ENCODE measurements around the gene ZNF219. TPM values are rescaled to one million over a fixed set of nuclear protein-coding genes. Genes with fewer than 3 reads are reported as not detected.

The ZNF219 gene
- total RNA-seq, 2 experiments from 2014 or later, result 9.8 to 15.5 TPM

GRCh38 chr14:21095430-21096205 is 2.8 kb downstream of the ZNF219 start:
- no peak for DNase-seq (ENCODE audit: low spot score)
- Histone ChIP-seq H2AFZ (ENCODE audit: low read length) (no peak overlapping the region), H3K9me2 (ENCODE audit: insufficient read depth, low read length) (no peaks in the 10 kb centered on the region), H3K79me2 (ENCODE audit: insufficient read depth, low read depth, low read length) (no peaks in the 10 kb centered on the region), H3K36me3 (ENCODE audit: insufficient read depth, low read length) (no peaks in the 10 kb centered on the region), H3K4me1 (ENCODE audit: insufficient read depth, low read length, poor library complexity, severe bottlenecking) (peaks cover 29% of the 10 kb centered on the region), H3K9me3 (ENCODE audit: low read length) (no peaks in the 10 kb centered on the region), H3K4me2 (ENCODE audit: low read length) (no peak overlapping the region), H4K20me1 (ENCODE audit: insufficient read depth, low read length) (no peaks in the 10 kb centered on the region; the same call in 1 of the 2 replicates), H3K27ac (ENCODE audit: low read depth, low read length, poor library complexity, severe bottlenecking) (no peak overlapping the region), H3K4me3 (ENCODE audit: low read depth, low read length, poor library complexity, severe bottlenecking) (no peak overlapping the region)
- ChIA-PET POLR2A (interaction anchor here (0.6 to 2.5 kb wide), 5 partner anchors 9 to 80 kb away, joined by 3 to 13 read pairs (median 4); no protein-coding TSS in a partner anchor), CTCF (ENCODE audit: unreplicated experiment) (interaction anchor here (0.5 to 1.6 kb wide), 4 partner anchors 9 to 1964 kb away, joined by 3 to 7 read pairs (median 4); no protein-coding TSS in a partner anchor)
- BruUV-seq (replicated peaks), result no TSS peak
- intact Hi-C loops (cut with micrococcal nuclease; ENCODE audit: unreplicated experiment), result no loop called here
- no peak for TF ChIP-seq EZH2phosphoT487 (IDR thresholded peaks at IDR 0.05; ENCODE audit: borderline replicate concordance, low read depth, low read length)
- TF ChIP-seq, protein P1, sequence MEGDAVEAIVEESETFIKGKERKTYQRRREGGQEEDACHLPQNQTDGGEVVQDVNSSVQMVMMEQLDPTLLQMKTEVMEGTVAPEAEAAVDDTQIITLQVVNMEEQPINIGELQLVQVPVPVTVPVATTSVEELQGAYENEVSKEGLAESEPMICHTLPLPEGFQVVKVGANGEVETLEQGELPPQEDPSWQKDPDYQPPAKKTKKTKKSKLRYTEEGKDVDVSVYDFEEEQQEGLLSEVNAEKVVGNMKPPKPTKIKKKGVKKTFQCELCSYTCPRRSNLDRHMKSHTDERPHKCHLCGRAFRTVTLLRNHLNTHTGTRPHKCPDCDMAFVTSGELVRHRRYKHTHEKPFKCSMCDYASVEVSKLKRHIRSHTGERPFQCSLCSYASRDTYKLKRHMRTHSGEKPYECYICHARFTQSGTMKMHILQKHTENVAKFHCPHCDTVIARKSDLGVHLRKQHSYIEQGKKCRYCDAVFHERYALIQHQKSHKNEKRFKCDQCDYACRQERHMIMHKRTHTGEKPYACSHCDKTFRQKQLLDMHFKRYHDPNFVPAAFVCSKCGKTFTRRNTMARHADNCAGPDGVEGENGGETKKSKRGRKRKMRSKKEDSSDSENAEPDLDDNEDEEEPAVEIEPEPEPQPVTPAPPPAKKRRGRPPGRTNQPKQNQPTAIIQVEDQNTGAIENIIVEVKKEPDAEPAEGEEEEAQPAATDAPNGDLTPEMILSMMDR (conservative IDR thresholded peaks at IDR 0.05; ENCODE audit: low read length), result no peak

DNA sequence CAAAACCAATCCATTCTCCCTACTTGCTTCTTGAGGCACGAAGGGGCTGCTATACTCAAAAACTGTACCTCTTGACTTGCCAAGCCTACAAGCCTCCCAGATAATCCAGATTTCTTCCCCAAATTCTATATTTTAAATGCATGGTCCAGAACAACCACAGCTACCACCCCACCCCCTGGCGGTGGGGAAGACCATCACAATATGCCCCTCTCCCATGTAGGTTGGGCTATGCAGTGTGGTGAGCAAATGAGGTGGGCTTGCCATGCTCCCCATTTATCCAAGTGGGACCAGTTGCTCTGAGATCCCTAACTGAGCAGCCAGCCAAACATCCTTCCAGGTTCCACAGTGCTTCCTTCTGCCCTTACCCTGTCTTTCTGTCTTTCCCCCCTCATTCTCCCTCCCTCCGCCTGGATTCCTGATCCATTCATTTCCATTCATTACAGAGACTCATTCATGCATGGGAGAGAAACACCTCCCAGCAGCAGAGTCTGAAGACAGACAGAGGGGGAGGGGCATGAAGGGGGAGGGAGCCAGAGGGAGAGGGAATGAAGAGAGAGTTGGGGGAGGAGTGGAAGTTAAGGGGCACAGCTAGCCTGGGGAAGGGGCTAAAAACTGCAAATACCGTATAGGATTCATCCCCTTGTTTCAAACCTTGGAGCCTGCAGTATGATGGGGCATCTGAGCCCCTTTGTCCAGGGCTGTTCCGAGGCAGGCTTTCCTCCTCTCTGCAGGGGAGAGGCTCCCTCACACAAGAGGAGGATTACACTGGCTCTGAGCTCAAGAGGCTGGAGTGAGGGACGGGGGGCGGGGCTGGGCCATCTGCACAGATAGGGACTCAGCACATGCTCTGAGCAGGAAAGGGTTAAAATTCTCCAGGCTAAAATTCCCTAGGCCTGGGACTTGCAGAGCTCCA is 4.4 kb downstream of the ZNF219 start:
- Histone ChIP-seq H2AFZ (ENCODE audit: low read length) (no peak overlapping the region), H3K9me3 (ENCODE audit: low read length) (no peaks in the 10 kb centered on the region), H3K4me3 (ENCODE audit: low read depth, low read length, poor library complexity, severe bottlenecking) (no peak overlapping the region), H3K4me2 (ENCODE audit: low read length) (no peak overlapping the region), H3K36me3 (ENCODE audit: insufficient read depth, low read length) (no peaks in the 10 kb centered on the region), H4K20me1 (ENCODE audit: insufficient read depth, low read length) (no peaks in the 10 kb centered on the region; the same call in 1 of the 2 replicates), H3K4me1 (ENCODE audit: insufficient read depth, low read length, poor library complexity, severe bottlenecking) (peaks cover 18% of the 10 kb centered on the region), H3K9me2 (ENCODE audit: insufficient read depth, low read length) (no peaks in the 10 kb centered on the region), H3K79me2 (ENCODE audit: insufficient read depth, low read depth, low read length) (no peaks in the 10 kb centered on the region), H3K27ac (ENCODE audit: low read depth, low read length, poor library complexity, severe bottlenecking) (no peak overlapping the region)
- TF ChIP-seq, protein P1 (conservative IDR thresholded peaks at IDR 0.05; ENCODE audit: low read length), result no peak
- TF ChIP-seq EZH2phosphoT487 (IDR thresholded peaks at IDR 0.05; ENCODE audit: borderline replicate concordance, low read depth, low read length), result no peak
- intact Hi-C loops (cut with micrococcal nuclease; ENCODE audit: unreplicated experiment), result no loop called here
- DNase-seq (ENCODE audit: low spot score), result no peak
- ChIA-PET POLR2A (interaction anchor here (0.5 to 2.5 kb wide), 3 partner anchors 10 to 89 kb away, joined by 3 to 13 read pairs (median 4); no protein-coding TSS in a partner anchor), CTCF (ENCODE audit: unreplicated experiment) (interaction anchor here (0.6 to 1.8 kb wide), 2 partner anchors 10 to 124 kb away, joined by 7 read pairs; no protein-coding TSS in a partner anchor)
- BruUV-seq (replicated peaks), result no TSS peak
